BJ (cell line): ENCODE measurements around the gene SLC35A4. TPM values are rescaled to one million over a fixed set of nuclear protein-coding genes. Genes with fewer than 3 reads are reported as not detected.

Experiments
- CTCF ChIA-PET: fragments of 350-600 bp; formaldehyde crosslinking; extraction: SDS; loops from one replicate; lab custom pipeline; 2021; ENCODE audit warnings: antibody characterized with exemption, inconsistent platforms; lab: Yijun Ruan, JAX
- POLR2A ChIA-PET: fragments of 300-600 bp; sonication (Branson Sonifier 250); formaldehyde crosslinking; extraction: SDS; loops from one replicate; lab custom pipeline; 2021; ENCODE audit warnings: antibody characterized with exemption; lab: Charles Lee
- DNase-seq: peaks from one replicate; pipeline ENCODE4 v3.0.0-alpha.2; 2011; ENCODE audit warnings: low read depth
- H3K27me3 ChIP-seq: 2 replicates; pipeline ENCODE4 v1.6.0; 2011; ENCODE audit warnings: low read length; ENCODE audit not compliant: control insufficient read depth, insufficient read depth
- H3K36me3 ChIP-seq: 2 replicates; pipeline ENCODE4 v1.5.1; 2011; ENCODE audit warnings: low read length; ENCODE audit not compliant: control insufficient read depth, insufficient read depth
- H3K4me3 ChIP-seq: 2 replicates; pipeline ENCODE4 v1.5.1; 2011; ENCODE audit warnings: low read depth, mild to moderate bottlenecking, control low read depth, low read length
- polyA plus RNA-seq: library from polyadenylated mRNA; depleted of rRNA; stranded (reverse); fragments of >200 nt; gene quantifications from 2 replicates; pipeline ENCODE4 v1.2.3, GENCODE V29; 2011; rRNA removed
- small RNA-seq: library from RNA; depleted of rRNA; stranded (forward); fragments of <200 nt; gene quantifications from one replicate; pipeline ENCODE3, GENCODE V24; 2012; ENCODE audit warnings: low replicate concordance, low read depth; ENCODE audit not compliant: insufficient read length
- TF ChIP-seq, protein P1 (sequence below): IDR thresholded peaks from 2 replicates; pipeline ENCODE4 v1.5.1; 2011; ENCODE audit warnings: low read depth, mild to moderate bottlenecking, control low read depth, inconsistent platforms, low read length, moderate library complexity; ENCODE audit not compliant: insufficient read depth

SLC35A4 gene
- polyA plus RNA-seq, 1 experiment: 101 TPM

DNA sequence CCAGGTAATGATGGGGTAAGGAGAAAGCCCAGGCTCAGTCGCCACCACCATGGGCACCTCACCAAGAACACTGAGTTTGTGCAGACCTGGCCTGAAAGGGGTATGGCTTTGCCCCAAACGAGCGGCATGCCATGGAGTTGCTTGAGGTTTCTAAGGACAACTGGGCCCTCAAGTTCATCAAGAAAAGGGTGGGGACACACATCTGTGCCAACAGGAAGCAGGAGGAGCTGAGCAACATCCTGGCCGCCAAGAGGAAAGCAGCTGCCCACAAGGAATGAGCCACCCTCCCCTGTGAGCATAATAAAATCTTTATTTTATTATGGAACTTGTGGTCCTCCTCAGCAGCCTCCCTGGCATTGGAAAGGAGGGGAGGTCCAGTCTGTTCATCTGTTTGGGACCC is 44.5 kb downstream of the SLC35A4 start:
- no peaks in the 10 kb centered on the region for H3K36me3 ChIP-seq
- H3K4me3 ChIP-seq: no peak overlapping the region
- no peak for DNase-seq
- TF ChIP-seq, protein P1, sequence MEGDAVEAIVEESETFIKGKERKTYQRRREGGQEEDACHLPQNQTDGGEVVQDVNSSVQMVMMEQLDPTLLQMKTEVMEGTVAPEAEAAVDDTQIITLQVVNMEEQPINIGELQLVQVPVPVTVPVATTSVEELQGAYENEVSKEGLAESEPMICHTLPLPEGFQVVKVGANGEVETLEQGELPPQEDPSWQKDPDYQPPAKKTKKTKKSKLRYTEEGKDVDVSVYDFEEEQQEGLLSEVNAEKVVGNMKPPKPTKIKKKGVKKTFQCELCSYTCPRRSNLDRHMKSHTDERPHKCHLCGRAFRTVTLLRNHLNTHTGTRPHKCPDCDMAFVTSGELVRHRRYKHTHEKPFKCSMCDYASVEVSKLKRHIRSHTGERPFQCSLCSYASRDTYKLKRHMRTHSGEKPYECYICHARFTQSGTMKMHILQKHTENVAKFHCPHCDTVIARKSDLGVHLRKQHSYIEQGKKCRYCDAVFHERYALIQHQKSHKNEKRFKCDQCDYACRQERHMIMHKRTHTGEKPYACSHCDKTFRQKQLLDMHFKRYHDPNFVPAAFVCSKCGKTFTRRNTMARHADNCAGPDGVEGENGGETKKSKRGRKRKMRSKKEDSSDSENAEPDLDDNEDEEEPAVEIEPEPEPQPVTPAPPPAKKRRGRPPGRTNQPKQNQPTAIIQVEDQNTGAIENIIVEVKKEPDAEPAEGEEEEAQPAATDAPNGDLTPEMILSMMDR: no peak
- ChIA-PET POLR2A (no interaction called here), CTCF (no interaction called here)
- peaks cover 2% of the 10 kb centered on the region; the same call in 1 of the 2 replicates for H3K27me3 ChIP-seq

- H3K27me3 ChIP-seq: peaks cover 2% of the 10 kb centered on the region; the same call in 1 of the 2 replicates
- no peak for DNase-seq
- CTCF ChIA-PET: no interaction called here
- TF ChIP-seq, protein P1: no peak
- no peak overlapping the region for H3K4me3 ChIP-seq
- H3K36me3 ChIP-seq: no peaks in the 10 kb centered on the region
- POLR2A ChIA-PET: no interaction called here
Measured at GRCh38 chr5:140611020-140611521, 46.4 kb downstream of the SLC35A4 start.

Small RNA genes lying within 50 kb of the gene (small RNA-seq; reads per million reads assigned to genes)
- not detected for gene RF00279
- gene RF00443: not detected

Other genes starting within 250 kb of the SLC35A4 start
- 2.4 and 3.1 TPM in 2 replicates for gene HBEGF, start 218.2 kb upstream of the SLC35A4 start, polyA plus RNA-seq
- not detected in 2 replicates for gene SLC4A9, start 204.6 kb upstream of the SLC35A4 start, polyA plus RNA-seq
- gene ANKHD1, start 163.0 kb upstream of the SLC35A4 start, polyA plus RNA-seq: 28.0 and 37.4 TPM in 2 replicates
- gene EIF4EBP3, start 17.2 kb upstream of the SLC35A4 start, polyA plus RNA-seq: 5.5 and 7.9 TPM in 2 replicates
- 46.2 and 51.1 TPM in 2 replicates for gene SRA1, start 7.4 kb upstream of the SLC35A4 start, polyA plus RNA-seq
- 15.2 and 24.3 TPM in 2 replicates for gene APBB3, start 230 bp upstream of the SLC35A4 start, polyA plus RNA-seq
- gene CD14, start 68.3 kb downstream of the SLC35A4 start, polyA plus RNA-seq: 0.69 and 1.9 TPM in 2 replicates
- gene TMCO6, start 74.6 kb downstream of the SLC35A4 start, polyA plus RNA-seq: 4.8 and 7.5 TPM in 2 replicates
- 96.8 and 102 TPM in 2 replicates for gene NDUFA2, start 82.8 kb downstream of the SLC35A4 start, polyA plus RNA-seq
- 71.8 and 105 TPM in 2 replicates for gene IK, start 83.0 kb downstream of the SLC35A4 start, polyA plus RNA-seq
- 12.7 and 17.9 TPM in 2 replicates for gene WDR55, start 100.1 kb downstream of the SLC35A4 start, polyA plus RNA-seq
- gene DND1, start 108.7 kb downstream of the SLC35A4 start, polyA plus RNA-seq: 0.21 and 0.36 TPM in 2 replicates
- 76.3 and 80.6 TPM in 2 replicates for gene HARS1, start 126.5 kb downstream of the SLC35A4 start, polyA plus RNA-seq
- 22.3 and 30.7 TPM in 2 replicates for gene HARS2, start 126.6 kb downstream of the SLC35A4 start, polyA plus RNA-seq
- 23.4 and 49.5 TPM in 2 replicates for gene ZMAT2, start 135.6 kb downstream of the SLC35A4 start, polyA plus RNA-seq
- 0.04 and 0.12 TPM in 2 replicates for gene PCDHA1, start 221.3 kb downstream of the SLC35A4 start, polyA plus RNA-seq
- 0.02 TPM in 1 of 2 replicates, not detected in the other for gene PCDHA2, start 230.0 kb downstream of the SLC35A4 start, polyA plus RNA-seq
- 0.16 and 0.21 TPM in 2 replicates for gene PCDHA3, start 236.2 kb downstream of the SLC35A4 start, polyA plus RNA-seq
- gene PCDHA4, start 242.2 kb downstream of the SLC35A4 start, polyA plus RNA-seq: 0.22 and 0.25 TPM in 2 replicates